ENCODE data around the gene SPRY4.
"Not testable (repeated sequence)": the region's sequence is repeated elsewhere in the genome, so short reads cannot be mapped to it uniquely, and the experiment has no call there.

The SPRY4 gene

GRCh38 chr5:142300677-142301076 lies 24.1 kb downstream of the SPRY4 start:
- H3K4me3 ChIP-seq (ENCODE audit: low read depth, low read length) = no peak overlapping the region
- DNase-seq (ENCODE audit: low read depth) = no peak

GRCh38 chr5:142298789-142299188 lies 26.0 kb downstream of the SPRY4 start:
- DNase-seq (ENCODE audit: low read depth) = no peak
- no peak overlapping the region for H3K4me3 ChIP-seq (ENCODE audit: low read depth, low read length)

- not testable (repeated sequence) for H3K4me3 ChIP-seq (ENCODE audit: low read depth, low read length); DNase-seq (ENCODE audit: low read depth)
Measured at GRCh38 chr5:142297786-142298185, 27.0 kb downstream of the SPRY4 start.

DNA sequence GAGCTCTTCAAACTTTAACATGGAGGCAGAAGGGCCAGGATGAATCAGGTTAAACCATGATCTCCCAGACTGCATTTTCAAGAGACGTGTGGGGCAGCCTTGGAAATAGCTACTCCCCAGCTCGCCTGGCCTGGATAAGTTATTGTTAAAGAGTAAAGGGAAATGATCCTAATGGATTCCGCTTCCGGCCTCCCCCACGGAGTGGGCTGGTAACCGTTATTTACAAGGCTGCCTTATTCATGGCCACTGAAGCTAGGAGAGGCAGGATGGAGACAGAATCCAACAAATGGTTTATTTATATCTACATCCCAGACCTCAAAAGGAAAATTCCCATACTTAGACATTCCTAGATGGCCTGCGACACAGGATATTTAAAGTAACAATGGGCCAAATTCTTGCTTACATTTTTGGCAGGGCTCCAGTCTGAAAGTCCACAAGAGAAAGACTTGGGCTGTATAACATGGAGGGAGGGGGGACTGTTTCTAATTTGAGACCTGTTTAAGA lies 27.9 kb downstream of the SPRY4 start:
- H3K4me3 ChIP-seq (ENCODE audit: low read depth, low read length) = no peak overlapping the region
- DNase-seq (ENCODE audit: low read depth) = no peak

- H3K4me3 ChIP-seq (ENCODE audit: low read depth, low read length) = no peak overlapping the region
Measured at GRCh38 chr5:142295960-142296860, 28.6 kb downstream of the SPRY4 start.

GRCh38 chr5:142295084-142295758 lies 29.6 kb downstream of the SPRY4 start:
- H3K4me3 ChIP-seq (ENCODE audit: low read depth, low read length) = no peak overlapping the region
- no peak for DNase-seq (ENCODE audit: low read depth)

More at GRCh38 chr5:142295960-142296860, 28.6 kb downstream of the SPRY4 start:
- no peak for DNase-seq (ENCODE audit: low read depth)

DNA sequence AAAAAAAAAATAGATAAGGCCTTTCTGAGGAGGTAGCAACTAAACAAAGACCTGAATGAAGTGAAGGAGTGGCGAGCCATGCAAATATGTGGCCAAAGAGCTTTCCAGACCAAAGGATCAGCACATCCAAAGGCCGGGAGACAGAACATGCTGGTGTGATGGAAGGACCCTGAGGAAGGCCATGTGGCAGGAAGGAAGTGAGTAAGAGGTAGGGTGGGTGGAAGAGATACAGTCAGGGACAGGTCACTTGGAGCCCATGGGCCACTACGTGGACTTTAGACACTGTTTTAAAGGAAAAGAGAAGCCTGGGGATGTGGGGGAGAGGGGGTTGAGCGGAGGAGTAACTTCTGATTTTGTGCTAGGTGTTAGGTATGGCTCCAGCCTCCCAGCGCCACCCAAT lies 31.3 kb downstream of the SPRY4 start:
- DNase-seq (ENCODE audit: low read depth) = no peak
- H3K4me3 ChIP-seq (ENCODE audit: low read depth, low read length) = no peak overlapping the region

DNA sequence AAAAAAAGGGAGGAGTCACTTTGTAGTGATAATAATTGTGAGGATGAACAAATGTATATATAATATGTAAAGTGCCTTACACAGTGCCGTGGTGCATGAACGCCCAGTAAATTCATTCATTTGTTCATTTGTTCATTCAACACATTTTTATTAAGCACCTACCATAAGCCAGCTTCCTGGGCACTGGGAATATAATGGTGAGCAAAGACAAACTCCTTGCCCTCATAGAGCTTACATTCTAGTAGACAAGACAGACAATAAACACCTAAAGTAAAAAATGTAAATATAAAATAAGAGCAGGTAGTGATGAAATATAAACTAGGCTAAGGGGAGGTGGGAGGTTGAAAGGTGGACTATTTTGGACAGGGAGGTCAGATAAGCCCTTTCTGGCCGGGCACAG lies 32.0 kb downstream of the SPRY4 start:
- no peak for DNase-seq (ENCODE audit: low read depth)
- no peak overlapping the region for H3K4me3 ChIP-seq (ENCODE audit: low read depth, low read length)

- DNase-seq (ENCODE audit: low read depth) = no peak
- no peak overlapping the region for H3K4me3 ChIP-seq (ENCODE audit: low read depth, low read length)
Measured at GRCh38 chr5:142292249-142292648, 32.6 kb downstream of the SPRY4 start.

- no peak overlapping the region for H3K4me3 ChIP-seq (ENCODE audit: low read depth, low read length)
- no peak for DNase-seq (ENCODE audit: low read depth)
Measured at GRCh38 chr5:142290577-142291299, 34.1 kb downstream of the SPRY4 start.

- DNase-seq (ENCODE audit: low read depth) = no peak
- no peak overlapping the region for H3K4me3 ChIP-seq (ENCODE audit: low read depth, low read length)
Measured at GRCh38 chr5:142289708-142290576, 34.9 kb downstream of the SPRY4 start.

DNA sequence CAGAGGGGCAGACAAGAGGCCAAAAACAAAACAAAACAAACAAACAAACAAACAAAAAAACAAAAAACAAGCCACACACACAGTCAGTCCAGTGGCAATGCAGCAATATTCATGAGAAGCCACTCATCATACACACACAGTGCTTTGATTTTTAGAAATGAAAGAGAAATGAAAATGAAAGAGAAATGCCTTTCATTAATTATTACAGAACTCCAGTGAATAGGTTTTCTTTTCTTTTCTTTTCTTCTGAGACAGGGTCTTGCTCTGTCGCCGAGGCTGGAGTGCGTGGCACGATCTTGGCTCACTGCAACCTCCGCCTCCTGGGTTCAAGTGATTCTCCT lies 36.9 kb downstream of the SPRY4 start:
- H3K4me3 ChIP-seq (ENCODE audit: low read depth, low read length) = no peak overlapping the region
- no peak for DNase-seq (ENCODE audit: low read depth)

- no peak for DNase-seq (ENCODE audit: low read depth)
- H3K4me3 ChIP-seq (ENCODE audit: low read depth, low read length) = no peak overlapping the region
Measured at GRCh38 chr5:142287096-142287972, 37.5 kb downstream of the SPRY4 start.

DNA sequence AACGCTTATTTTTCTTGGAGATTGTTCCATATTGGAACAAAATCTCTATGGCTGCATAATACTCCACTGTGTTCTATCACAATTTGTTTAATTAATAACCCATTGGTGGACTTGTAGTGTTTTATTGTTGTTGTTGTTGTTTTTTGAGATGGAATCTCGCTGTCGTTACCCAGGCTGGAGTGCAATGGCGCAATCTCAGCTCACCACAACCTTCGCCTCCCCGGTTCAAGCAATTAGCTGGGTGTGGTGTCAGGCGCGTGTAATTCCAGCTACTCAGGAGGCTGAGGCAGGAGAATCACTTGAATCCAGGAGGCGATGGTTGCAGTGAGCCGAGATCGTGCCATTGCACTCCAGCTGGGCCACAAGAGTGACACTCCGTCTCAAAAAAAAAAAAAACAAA lies 38.7 kb downstream of the SPRY4 start:
- DNase-seq (ENCODE audit: low read depth) = no peak
- no peak overlapping the region for H3K4me3 ChIP-seq (ENCODE audit: low read depth, low read length)

GRCh38 chr5:142283304-142283703 lies 41.5 kb downstream of the SPRY4 start:
- DNase-seq (ENCODE audit: low read depth) = no peak
- no peak overlapping the region for H3K4me3 ChIP-seq (ENCODE audit: low read depth, low read length)

GRCh38 chr5:142281966-142282365 lies 42.9 kb downstream of the SPRY4 start:
- no peak for DNase-seq (ENCODE audit: low read depth)
- H3K4me3 ChIP-seq (ENCODE audit: low read depth, low read length) = no peak overlapping the region

GRCh38 chr5:142281008-142281367 lies 43.8 kb downstream of the SPRY4 start:
- no peak for DNase-seq (ENCODE audit: low read depth)
- H3K4me3 ChIP-seq (ENCODE audit: low read depth, low read length) = no peak overlapping the region

All from skeletal muscle cell (primary cell).